SU-DHL-6 (cell line): ENCODE measurements around the gene MRPL38.

ENCODE experiments used
- H2AFZ ChIP-seq: fragments of 200-600 bp; sonication (generic); 2 replicates; pipeline ENCODE4 v1.6.1; 2014; ENCODE audit warnings: low read depth, mild to moderate bottlenecking, moderate library complexity, mixed read lengths, antibody characterized with exemption, low read length; ENCODE audit not compliant: severe bottlenecking
- H3F3A ChIP-seq: fragments of 200-600 bp; shearing (Covaris generic); 2 replicates; pipeline ENCODE4 v1.6.0; 2016; ENCODE audit warnings: antibody characterized with exemption, mild to moderate bottlenecking; ENCODE audit not compliant: insufficient read depth
- H3K27ac ChIP-seq: fragments of 200-600 bp; sonication (generic); 2 replicates; pipeline ENCODE4 v1.5.1; 2016; ENCODE audit warnings: low read depth, mild to moderate bottlenecking, low read length, moderate library complexity, mixed read lengths
- H3K27me3 ChIP-seq: fragments of 200-600 bp; sonication (generic), shearing (Covaris generic); 2 replicates; pipeline ENCODE4 v1.6.0; 2014; ENCODE audit warnings: mild to moderate bottlenecking, low read length
- H3K36me3 ChIP-seq: fragments of 200-600 bp; sonication (generic); 2 replicates; pipeline ENCODE4 v1.6.1; 2014; ENCODE audit warnings: mild to moderate bottlenecking, low read length, mixed read lengths
- H3K4me2 ChIP-seq: fragments of 300-600, 200-600 bp; shearing (Covaris generic), sonication (generic); 2 replicates; pipeline ENCODE4 v1.6.0; 2014; ENCODE audit warnings: low read length, low read depth, mild to moderate bottlenecking; ENCODE audit not compliant: poor library complexity, severe bottlenecking
- H3K4me3 ChIP-seq: fragments of 200-600 bp; sonication (generic); 2 replicates; pipeline ENCODE4 v1.5.1; 2014; ENCODE audit warnings: antibody characterized with exemption, low read length, mild to moderate bottlenecking, mixed read lengths; ENCODE audit not compliant: insufficient read depth, poor library complexity, severe bottlenecking
- H3K79me2 ChIP-seq: fragments of 200-600 bp; sonication (generic); 2 replicates; pipeline ENCODE4 v1.6.1; 2014; ENCODE audit warnings: mild to moderate bottlenecking, low read length, moderate library complexity; ENCODE audit not compliant: insufficient read depth
- H3K9ac ChIP-seq: fragments of 200-600 bp; sonication (generic); 2 replicates; pipeline ENCODE4 v1.7.0; 2014; ENCODE audit warnings: mild to moderate bottlenecking, low read length
- H3K9me2 ChIP-seq: fragments of 200-600 bp; sonication (generic); replicated peaks from 2 replicates; pipeline ENCODE4 v1.6.1; 2014; ENCODE audit warnings: low read length; ENCODE audit not compliant: insufficient read depth
- H3K9me3 ChIP-seq: fragments of 200-600 bp; sonication (generic); 2 replicates; pipeline ENCODE4 v1.6.1; 2014; ENCODE audit warnings: low read length, mixed read lengths; ENCODE audit not compliant: insufficient read depth
- H4K20me1 ChIP-seq: fragments of 200-600 bp; sonication (generic); 2 replicates; pipeline ENCODE4 v1.6.1; 2014; ENCODE audit warnings: low read depth, mild to moderate bottlenecking, antibody characterized with exemption, low read length, moderate library complexity, mixed read lengths
- EZH2phosphoT487 ChIP-seq: fragments of 200-600 bp; sonication (generic), shearing (Covaris generic); conservative IDR thresholded peaks from 2 replicates; pipeline ENCODE4 v1.6.1; 2018; ENCODE audit warnings: mild to moderate bottlenecking, antibody characterized with exemption, low read length, moderate library complexity, mixed read lengths
- TF ChIP-seq, protein P1 (sequence below): fragments of 200-600 bp; sonication (generic); IDR thresholded peaks from one replicate; pipeline ENCODE4 v1.5.1; 2017; ENCODE audit warnings: antibody characterized with exemption, mild to moderate bottlenecking, low read length, moderate library complexity; ENCODE audit not compliant: insufficient read depth, poor library complexity, severe bottlenecking

The MRPL38 gene

GRCh38 chr17:75878174-75878998, 26.3 kb downstream of the MRPL38 start, which contains the start of gene TRIM47:
TRIM47 (minus strand) TSS chr17:75878581; CDS start chr17:75878548, 33 bp downstream.
- Histone ChIP-seq H3K9ac (no peak within 1 kb of the TSS), H2AFZ (peak within 1 kb of the TSS; percentile 38)

DNA sequence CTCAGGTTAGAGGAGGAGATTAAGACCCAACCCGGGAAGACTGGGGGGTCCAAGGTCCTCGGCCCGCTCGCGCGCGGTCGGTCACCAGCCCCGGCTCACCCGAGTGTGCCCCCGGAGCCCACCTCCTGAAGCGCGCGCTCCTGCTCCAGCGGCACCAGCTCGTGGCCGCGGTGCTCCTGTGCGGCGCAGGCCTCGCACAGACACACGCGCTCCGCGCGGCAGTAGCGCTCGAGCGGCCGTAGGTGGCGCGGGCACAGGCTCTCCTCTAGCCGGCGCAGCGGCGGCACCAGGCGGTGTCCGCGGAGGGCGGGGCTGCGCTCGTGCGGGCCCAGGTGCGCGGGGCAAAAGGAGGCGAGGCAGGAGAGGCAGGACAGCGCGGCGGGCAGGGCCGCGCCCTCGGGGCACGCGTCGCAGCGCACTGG, 26.9 kb downstream of the MRPL38 start:
- Histone ChIP-seq H4K20me1 (no peaks in the 10 kb centered on the region), H3K27me3 (no peaks in the 10 kb centered on the region), H3F3A (no peaks in the 10 kb centered on the region), H3K9ac (no peak overlapping the region), H3K9me2 (no peaks in the 10 kb centered on the region), H3K36me3 (no peaks in the 10 kb centered on the region), H3K4me2 (peak overlapping the region; percentile 33), H3K27ac (no peak overlapping the region), H3K79me2 (no peaks in the 10 kb centered on the region), H2AFZ (peak overlapping the region; percentile 38), H3K9me3 (no peaks in the 10 kb centered on the region), H3K4me3 (no peak overlapping the region)
- TF ChIP-seq, protein P1, sequence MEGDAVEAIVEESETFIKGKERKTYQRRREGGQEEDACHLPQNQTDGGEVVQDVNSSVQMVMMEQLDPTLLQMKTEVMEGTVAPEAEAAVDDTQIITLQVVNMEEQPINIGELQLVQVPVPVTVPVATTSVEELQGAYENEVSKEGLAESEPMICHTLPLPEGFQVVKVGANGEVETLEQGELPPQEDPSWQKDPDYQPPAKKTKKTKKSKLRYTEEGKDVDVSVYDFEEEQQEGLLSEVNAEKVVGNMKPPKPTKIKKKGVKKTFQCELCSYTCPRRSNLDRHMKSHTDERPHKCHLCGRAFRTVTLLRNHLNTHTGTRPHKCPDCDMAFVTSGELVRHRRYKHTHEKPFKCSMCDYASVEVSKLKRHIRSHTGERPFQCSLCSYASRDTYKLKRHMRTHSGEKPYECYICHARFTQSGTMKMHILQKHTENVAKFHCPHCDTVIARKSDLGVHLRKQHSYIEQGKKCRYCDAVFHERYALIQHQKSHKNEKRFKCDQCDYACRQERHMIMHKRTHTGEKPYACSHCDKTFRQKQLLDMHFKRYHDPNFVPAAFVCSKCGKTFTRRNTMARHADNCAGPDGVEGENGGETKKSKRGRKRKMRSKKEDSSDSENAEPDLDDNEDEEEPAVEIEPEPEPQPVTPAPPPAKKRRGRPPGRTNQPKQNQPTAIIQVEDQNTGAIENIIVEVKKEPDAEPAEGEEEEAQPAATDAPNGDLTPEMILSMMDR: no peak
- no peak for TF ChIP-seq EZH2phosphoT487

More at GRCh38 chr17:75878174-75878998, 26.3 kb downstream of the MRPL38 start, which contains the start of gene TRIM47:
- Histone ChIP-seq H3K4me3 (no peak within 1 kb of the TSS), H3K27me3 (no peaks in the 10 kb centered on the region), H3F3A (no peaks in the 10 kb centered on the region), H3K9me2 (no peaks in the 10 kb centered on the region), H3K79me2 (no peaks in the 10 kb centered on the region), H3K27ac (no peak within 1 kb of the TSS), H4K20me1 (no peaks in the 10 kb centered on the region), H3K4me2 (peak within 1 kb of the TSS; percentile 33), H3K36me3 (no peaks in the 10 kb centered on the region), H3K9me3 (no peaks in the 10 kb centered on the region)
- no peak for TF ChIP-seq EZH2phosphoT487
- TF ChIP-seq, protein P1: no peak

- Histone ChIP-seq H4K20me1 (no peaks in the 10 kb centered on the region), H3K36me3 (no peaks in the 10 kb centered on the region), H3K4me3 (no peak overlapping the region), H3K79me2 (no peaks in the 10 kb centered on the region), H3K9me3 (no peaks in the 10 kb centered on the region), H3K27ac (no peak overlapping the region), H3K4me2 (peak overlapping the region; percentile 33), H3F3A (no peaks in the 10 kb centered on the region), H2AFZ (peak overlapping the region; percentile 38), H3K27me3 (no peaks in the 10 kb centered on the region), H3K9me2 (no peaks in the 10 kb centered on the region), H3K9ac (no peak overlapping the region)
- TF ChIP-seq, protein P1: no peak
- TF ChIP-seq EZH2phosphoT487: no peak
Measured at GRCh38 chr17:75876938-75877751, 27.5 kb downstream of the MRPL38 start.
